Astrocyte (in vitro differentiated cells and primary cell): Measurements from ENCODE around the gene MKI67.

Source experiments
- EZH2 ChIP-seq: IDR thresholded peaks from 2 replicates; pipeline ENCODE4 v1.6.1; 2012; ENCODE audit warnings: mild to moderate bottlenecking, low read length, inconsistent platforms; ENCODE audit not compliant: insufficient read depth
- TF ChIP-seq, protein P1 (sequence below): IDR thresholded peaks from 2 replicates; pipeline ENCODE4 v1.5.1; 2011; ENCODE audit warnings: low read depth, mild to moderate bottlenecking, inconsistent platforms, low read length, moderate library complexity; ENCODE audit not compliant: insufficient read depth

DNA sequence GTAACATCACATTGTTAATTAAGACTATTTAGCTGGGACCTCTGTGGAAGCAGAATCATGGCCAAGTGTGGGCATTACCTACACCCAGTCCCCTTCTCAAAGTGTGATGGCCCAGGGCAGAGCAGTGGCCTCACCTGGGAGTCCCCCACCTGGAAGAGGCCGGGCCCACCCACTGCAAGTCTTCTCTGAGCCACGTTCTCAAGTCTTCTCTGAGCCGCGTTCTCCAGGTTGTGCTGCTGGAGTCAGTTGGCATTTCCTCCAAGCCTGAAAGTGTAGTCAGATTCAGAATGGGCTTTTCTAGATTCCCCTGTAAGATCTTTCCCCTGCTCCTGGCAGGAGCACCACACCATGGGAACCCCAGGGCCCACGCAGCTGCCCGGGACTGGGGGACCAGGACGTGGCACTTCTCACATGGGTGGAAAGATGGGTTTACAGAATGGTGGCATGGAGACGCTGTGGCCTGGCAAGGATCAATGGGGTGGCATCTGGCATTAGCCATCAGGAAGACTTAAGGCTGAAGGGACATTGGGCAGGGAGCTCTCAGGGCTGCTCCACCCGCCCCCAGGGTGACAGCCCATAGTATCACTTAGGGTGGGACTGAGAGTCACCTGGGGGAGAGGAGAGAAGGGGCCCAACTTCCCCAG is 68.0 kb downstream of the MKI67 start:
- TF ChIP-seq, protein P1, sequence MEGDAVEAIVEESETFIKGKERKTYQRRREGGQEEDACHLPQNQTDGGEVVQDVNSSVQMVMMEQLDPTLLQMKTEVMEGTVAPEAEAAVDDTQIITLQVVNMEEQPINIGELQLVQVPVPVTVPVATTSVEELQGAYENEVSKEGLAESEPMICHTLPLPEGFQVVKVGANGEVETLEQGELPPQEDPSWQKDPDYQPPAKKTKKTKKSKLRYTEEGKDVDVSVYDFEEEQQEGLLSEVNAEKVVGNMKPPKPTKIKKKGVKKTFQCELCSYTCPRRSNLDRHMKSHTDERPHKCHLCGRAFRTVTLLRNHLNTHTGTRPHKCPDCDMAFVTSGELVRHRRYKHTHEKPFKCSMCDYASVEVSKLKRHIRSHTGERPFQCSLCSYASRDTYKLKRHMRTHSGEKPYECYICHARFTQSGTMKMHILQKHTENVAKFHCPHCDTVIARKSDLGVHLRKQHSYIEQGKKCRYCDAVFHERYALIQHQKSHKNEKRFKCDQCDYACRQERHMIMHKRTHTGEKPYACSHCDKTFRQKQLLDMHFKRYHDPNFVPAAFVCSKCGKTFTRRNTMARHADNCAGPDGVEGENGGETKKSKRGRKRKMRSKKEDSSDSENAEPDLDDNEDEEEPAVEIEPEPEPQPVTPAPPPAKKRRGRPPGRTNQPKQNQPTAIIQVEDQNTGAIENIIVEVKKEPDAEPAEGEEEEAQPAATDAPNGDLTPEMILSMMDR: no peak
- TF ChIP-seq EZH2: no peak
